ENCODE data around the gene MRPL1. TPM values are rescaled to one million over a fixed set of nuclear protein-coding genes. Genes with fewer than 3 reads are reported as not detected.
A peak's percentile ranks its signal among the peaks of the same experiment; 100 is the strongest.
"Not testable (repeated sequence)": the region's sequence is repeated elsewhere in the genome, so short reads cannot be mapped to it uniquely, and the experiment has no call there.

MRPL1 gene
- total RNA-seq, 1 donor, result 23.2 TPM

GRCh38 chr4:77859256-77859655 is 3.4 kb upstream of the MRPL1 start:
- Histone ChIP-seq H3K4me1 (ENCODE audit: insufficient read depth, low read length) (peaks cover 12% of the 10 kb centered on the region), H3K79me2 (ENCODE audit: insufficient read depth, low read length) (peaks cover 16% of the 10 kb centered on the region), H3K9me3 (ENCODE audit: low read depth, low read length) (no peaks in the 10 kb centered on the region), H3K27ac (ENCODE audit: low read depth, low read length) (no peak overlapping the region), H3K4me2 (ENCODE audit: insufficient read depth, low read length) (no peak overlapping the region), H3K27me3 (ENCODE audit: insufficient read depth, low read length) (no peaks in the 10 kb centered on the region), H3K36me3 (ENCODE audit: insufficient read depth, low read length) (no peaks in the 10 kb centered on the region), H3K4me3 (ENCODE audit: insufficient read depth, low read length) (no peak overlapping the region), H4K20me1 (ENCODE audit: insufficient read depth, low read length) (no peaks in the 10 kb centered on the region), H2AFZ (ENCODE audit: low read length) (no peak overlapping the region)
- TF ChIP-seq CTCF (IDR thresholded peaks at IDR 0.05; ENCODE audit: extremely low read depth, low read depth, low read length), result no peak
- DNase-seq (ENCODE audit: insufficient read length, low spot score, missing footprints), result no peak

- H3K27ac ChIP-seq (ENCODE audit: low read depth, low read length), result peak overlapping the region; percentile 98
- H3K4me3 ChIP-seq (ENCODE audit: insufficient read depth, low read length), result peak overlapping the region; percentile 99
- H4K20me1 ChIP-seq (ENCODE audit: insufficient read depth, low read length), result no peaks in the 10 kb centered on the region
- peak; percentile 48 for DNase-seq (ENCODE audit: insufficient read length, low spot score, missing footprints)
- H3K9me3 ChIP-seq (ENCODE audit: low read depth, low read length), result no peaks in the 10 kb centered on the region
- H3K27me3 ChIP-seq (ENCODE audit: insufficient read depth, low read length), result no peaks in the 10 kb centered on the region
- H3K4me1 ChIP-seq (ENCODE audit: insufficient read depth, low read length), result peaks cover 12% of the 10 kb centered on the region
- peak overlapping the region; percentile 91 for H3K4me2 ChIP-seq (ENCODE audit: insufficient read depth, low read length)
- no peaks in the 10 kb centered on the region for H3K36me3 ChIP-seq (ENCODE audit: insufficient read depth, low read length)
- TF ChIP-seq CTCF (IDR thresholded peaks at IDR 0.05; ENCODE audit: extremely low read depth, low read depth, low read length), result no peak
- peaks cover 35% of the 10 kb centered on the region for H3K79me2 ChIP-seq (ENCODE audit: insufficient read depth, low read length)
- peak overlapping the region; percentile 95 for H2AFZ ChIP-seq (ENCODE audit: low read length)
Observed at GRCh38 chr4:77861495-77861894, 1.1 kb upstream of the MRPL1 start.

GRCh38 chr4:77863341-77863740 is 711 bp downstream of the MRPL1 start:
- not testable (repeated sequence) for H3K36me3 ChIP-seq (ENCODE audit: insufficient read depth, low read length); H3K9me3 ChIP-seq (ENCODE audit: low read depth, low read length); DNase-seq (ENCODE audit: insufficient read length, low spot score, missing footprints); H3K27me3 ChIP-seq (ENCODE audit: insufficient read depth, low read length); H4K20me1 ChIP-seq (ENCODE audit: insufficient read depth, low read length)
- Histone ChIP-seq H3K4me1 (ENCODE audit: insufficient read depth, low read length) (peaks cover 12% of the 10 kb centered on the region), H3K4me3 (ENCODE audit: insufficient read depth, low read length) (peak overlapping the region; percentile 99), H3K79me2 (ENCODE audit: insufficient read depth, low read length) (peaks cover 49% of the 10 kb centered on the region), H3K27ac (ENCODE audit: low read depth, low read length) (peak overlapping the region; percentile 98), H3K4me2 (ENCODE audit: insufficient read depth, low read length) (peak overlapping the region; percentile 91), H2AFZ (ENCODE audit: low read length) (peak overlapping the region; percentile 95)

GRCh38 chr4:77865259-77865658 is 2.6 kb downstream of the MRPL1 start:
- Histone ChIP-seq H3K79me2 (ENCODE audit: insufficient read depth, low read length) (peaks cover 68% of the 10 kb centered on the region), H3K4me1 (ENCODE audit: insufficient read depth, low read length) (peaks cover 12% of the 10 kb centered on the region), H3K36me3 (ENCODE audit: insufficient read depth, low read length) (peaks cover 4% of the 10 kb centered on the region), H4K20me1 (ENCODE audit: insufficient read depth, low read length) (no peaks in the 10 kb centered on the region), H3K4me2 (ENCODE audit: insufficient read depth, low read length) (no peak overlapping the region), H3K27me3 (ENCODE audit: insufficient read depth, low read length) (no peaks in the 10 kb centered on the region), H3K4me3 (ENCODE audit: insufficient read depth, low read length) (no peak overlapping the region), H3K27ac (ENCODE audit: low read depth, low read length) (no peak overlapping the region), H3K9me3 (ENCODE audit: low read depth, low read length) (no peaks in the 10 kb centered on the region), H2AFZ (ENCODE audit: low read length) (no peak overlapping the region)
- no peak for DNase-seq (ENCODE audit: insufficient read length, low spot score, missing footprints)
- TF ChIP-seq CTCF (IDR thresholded peaks at IDR 0.05; ENCODE audit: extremely low read depth, low read depth, low read length), result no peak

Measured in osteoblast (primary cell).